Measurements from ENCODE around the gene ADAMTS2.

The ADAMTS2 gene

DNA sequence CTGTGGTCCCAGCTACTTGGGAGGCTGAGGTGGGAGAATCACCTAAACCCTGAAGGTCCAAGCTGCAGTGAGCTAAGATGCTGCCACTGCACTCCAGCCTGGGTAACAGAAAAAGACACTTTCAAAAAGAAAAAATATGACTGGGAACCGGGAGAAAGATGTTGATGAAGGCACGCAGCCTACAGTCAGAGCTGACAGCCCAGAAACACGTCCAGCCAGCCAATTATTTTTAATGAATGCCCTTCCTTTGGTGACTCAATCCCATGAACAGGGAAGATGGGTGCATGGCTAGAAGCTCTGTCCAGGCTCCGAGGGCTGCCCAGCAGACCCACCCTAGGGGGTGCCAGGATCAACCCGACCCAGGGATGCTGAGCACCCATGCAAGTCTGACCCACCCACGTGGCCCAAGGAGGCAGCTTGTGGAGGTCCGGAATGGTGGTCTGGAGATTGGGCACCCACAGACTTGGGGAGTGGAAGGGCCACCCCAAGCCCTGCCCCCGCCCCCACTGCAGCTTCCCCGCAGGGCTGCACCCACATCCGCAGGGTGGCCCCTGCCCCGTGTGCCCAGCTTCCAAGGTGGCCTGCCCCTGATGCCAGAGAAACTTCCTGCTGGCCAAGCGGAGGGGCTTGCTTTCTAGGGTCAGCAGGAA lies 51.0 kb downstream of the ADAMTS2 start:
- TF ChIP-seq ELF4 (IDR thresholded peaks at IDR 0.05) (no peak), FOXA1 (IDR thresholded peaks at IDR 0.05) (no peak), CTBP1 (IDR thresholded peaks at IDR 0.05; ENCODE audit: borderline replicate concordance) (no peak), TARDBP (IDR thresholded peaks at IDR 0.05) (no peak), SP1 (IDR thresholded peaks at IDR 0.05) (no peak)
- ChIA-PET CTCF (no interaction called here), POLR2A (no interaction called here)
- DNase-seq (ENCODE audit: extremely low spot score) = no peak

DNA sequence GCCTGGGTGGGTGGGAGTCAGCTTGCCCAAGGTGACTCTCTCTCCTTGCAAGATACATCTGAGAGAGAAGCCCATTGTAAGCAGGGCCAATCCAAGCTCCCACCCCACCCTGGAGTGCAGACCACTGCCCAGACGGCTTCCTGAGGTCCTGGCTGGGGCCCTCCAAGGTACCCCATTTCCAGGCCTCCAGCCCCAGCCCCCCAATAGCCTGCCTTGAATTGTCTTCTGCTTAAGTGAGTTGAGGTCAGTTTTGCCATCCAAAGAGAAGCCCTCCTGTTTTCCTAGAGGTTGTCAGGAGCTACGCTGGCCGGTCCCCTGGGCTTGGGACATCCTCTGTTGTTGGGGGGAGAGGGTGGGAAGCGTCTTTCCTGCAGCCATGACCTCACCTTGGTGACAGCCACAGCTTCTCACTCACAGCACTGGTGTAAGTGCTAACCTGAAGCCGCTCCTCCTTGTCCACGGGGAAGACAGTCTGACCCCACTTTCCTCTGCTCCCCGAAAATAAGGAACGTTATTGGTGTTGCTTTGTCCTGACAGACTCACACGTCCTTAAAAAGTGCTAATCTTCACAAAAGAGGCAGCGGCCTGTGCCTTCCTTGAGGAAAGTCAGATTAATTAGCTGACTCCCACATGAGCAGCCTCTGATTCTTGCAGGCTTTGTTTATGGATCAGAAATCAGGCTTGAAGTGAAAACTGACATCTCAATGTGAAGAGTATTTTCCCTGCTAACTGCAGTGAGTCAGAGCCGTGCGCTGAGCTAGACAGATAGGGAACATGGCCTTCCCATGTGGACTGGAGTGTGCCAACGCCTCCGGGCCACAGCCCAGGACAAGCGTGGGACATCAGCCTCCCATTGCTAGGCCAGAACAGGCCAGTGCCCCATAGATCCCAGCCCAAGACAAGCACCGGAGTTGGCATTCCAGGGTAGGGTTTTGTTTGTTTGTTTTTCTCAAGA lies 52.3 kb downstream of the ADAMTS2 start:
- DNase-seq (ENCODE audit: extremely low spot score) = no peak
- CTCF ChIA-PET = no interaction called here
- POLR2A ChIA-PET = no interaction called here
- no peak for TF ChIP-seq CTBP1 (IDR thresholded peaks at IDR 0.05; ENCODE audit: borderline replicate concordance)

GRCh38 chr5:179292202-179292601 lies 53.1 kb downstream of the ADAMTS2 start:
- ChIA-PET POLR2A (no interaction called here), CTCF (no interaction called here)
- DNase-seq (ENCODE audit: extremely low spot score) = no peak
- TF ChIP-seq FOXK2 (IDR thresholded peaks at IDR 0.05) (no peak), ELF4 (IDR thresholded peaks at IDR 0.05) (no peak), FOXA1 (IDR thresholded peaks at IDR 0.05) (no peak)

DNA sequence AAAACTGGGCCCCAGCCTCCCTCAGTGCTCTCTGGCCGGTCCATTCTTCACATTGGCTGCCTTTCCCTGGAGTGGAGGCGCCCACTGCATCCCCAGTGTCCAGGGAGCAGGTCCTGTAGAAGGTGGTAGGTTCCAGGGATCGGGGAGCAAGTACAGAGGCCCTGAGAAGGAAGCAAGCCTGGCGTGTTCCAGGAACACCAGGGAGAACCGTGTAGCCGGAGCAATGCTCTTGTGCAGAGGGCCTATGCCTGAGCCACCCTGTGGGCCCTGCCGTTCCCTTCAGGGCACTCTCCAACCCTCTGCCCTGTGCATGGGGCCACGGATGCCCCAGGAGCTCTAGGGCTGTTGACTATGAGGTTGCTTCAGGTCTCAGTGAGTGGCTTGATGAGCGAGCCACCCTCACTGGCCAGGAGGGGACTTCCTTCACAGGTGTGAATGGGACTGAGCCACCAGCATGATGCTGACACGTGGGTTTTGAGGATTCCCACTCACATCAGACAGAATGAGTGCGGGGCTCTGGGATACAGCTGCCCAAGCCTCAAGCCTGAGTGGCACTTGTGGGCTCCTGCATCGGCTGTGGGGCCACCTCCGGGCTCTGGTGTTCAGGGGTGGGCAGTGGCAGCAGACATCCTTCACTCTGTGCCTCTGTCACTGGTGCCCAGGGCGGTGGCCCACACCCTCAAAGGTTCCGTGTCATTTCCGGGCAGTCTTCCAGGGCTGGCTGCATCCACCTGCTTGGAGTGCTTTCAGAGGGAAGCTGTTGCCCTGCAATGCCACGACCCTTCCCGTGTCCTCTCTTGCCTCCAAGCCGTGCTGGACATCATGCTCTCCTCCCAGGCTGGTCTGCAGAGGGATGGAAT lies 54.4 kb downstream of the ADAMTS2 start:
- no peak for DNase-seq (ENCODE audit: extremely low spot score)
- POLR2A ChIA-PET = no interaction called here
- CTCF ChIA-PET = no interaction called here
- TF ChIP-seq HDGF (IDR thresholded peaks at IDR 0.05; ENCODE audit: borderline replicate concordance) (no peak), PKNOX1 (IDR thresholded peaks at IDR 0.05) (no peak), ZNF384 (IDR thresholded peaks at IDR 0.05) (no peak), L3MBTL2 (conservative IDR thresholded peaks at IDR 0.05) (no peak), TARDBP (IDR thresholded peaks at IDR 0.05) (no peak), LEF1 (IDR thresholded peaks at IDR 0.05; ENCODE audit: borderline replicate concordance) (no peak)

DNA sequence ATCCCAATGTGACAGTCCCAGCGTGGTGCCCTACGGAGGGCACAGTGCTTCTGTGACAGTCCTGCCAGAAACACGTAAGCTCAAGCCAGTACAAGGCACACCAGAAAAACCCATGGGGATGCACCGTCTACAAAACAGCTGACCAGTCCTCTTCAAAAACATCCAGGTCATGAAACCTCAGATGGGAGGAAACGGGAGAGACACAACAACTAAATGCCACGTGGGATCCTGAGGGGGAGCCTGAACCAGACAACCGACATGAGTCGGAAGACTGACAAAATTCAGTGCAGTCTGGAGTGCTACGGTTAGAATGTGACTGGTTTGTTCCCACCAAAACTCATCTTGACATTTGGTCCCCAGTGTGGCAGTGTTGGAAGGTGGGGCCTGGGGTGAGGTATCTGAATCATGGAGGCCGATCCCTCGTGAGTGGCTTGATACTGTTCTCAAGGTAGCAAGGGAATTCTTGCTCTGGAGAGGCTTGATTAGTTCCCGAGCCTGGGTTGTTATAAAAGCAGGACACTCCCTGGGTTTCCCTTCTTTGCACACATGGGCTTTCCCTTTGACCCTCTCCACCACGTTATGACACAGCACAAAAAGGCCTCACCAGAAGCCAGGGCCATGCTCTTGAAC lies 55.4 kb downstream of the ADAMTS2 start:
- ChIA-PET POLR2A (no interaction called here), CTCF (no interaction called here)
- no peak for TF ChIP-seq BHLHE40 (IDR thresholded peaks at IDR 0.05; ENCODE audit: borderline replicate concordance)
- TF ChIP-seq SP1 (IDR thresholded peaks at IDR 0.05) = no peak
- TF ChIP-seq PKNOX1 (IDR thresholded peaks at IDR 0.05) = no peak
- TF ChIP-seq HDGF (IDR thresholded peaks at IDR 0.05; ENCODE audit: borderline replicate concordance) = no peak
- no peak for TF ChIP-seq LEF1 (IDR thresholded peaks at IDR 0.05; ENCODE audit: borderline replicate concordance)
- TF ChIP-seq ELF4 (IDR thresholded peaks at IDR 0.05) = no peak
- TF ChIP-seq NFRKB (IDR thresholded peaks at IDR 0.05) = no peak
- TF ChIP-seq L3MBTL2 (conservative IDR thresholded peaks at IDR 0.05) = no peak
- TF ChIP-seq SUZ12 (IDR thresholded peaks at IDR 0.05) = no peak
- no peak for TF ChIP-seq FOXK2 (IDR thresholded peaks at IDR 0.05)
- TF ChIP-seq ZNF384 (IDR thresholded peaks at IDR 0.05) = no peak
- TF ChIP-seq FOXM1 (IDR thresholded peaks at IDR 0.05; ENCODE audit: borderline replicate concordance) = no peak
- DNase-seq (ENCODE audit: extremely low spot score) = no peak

DNA sequence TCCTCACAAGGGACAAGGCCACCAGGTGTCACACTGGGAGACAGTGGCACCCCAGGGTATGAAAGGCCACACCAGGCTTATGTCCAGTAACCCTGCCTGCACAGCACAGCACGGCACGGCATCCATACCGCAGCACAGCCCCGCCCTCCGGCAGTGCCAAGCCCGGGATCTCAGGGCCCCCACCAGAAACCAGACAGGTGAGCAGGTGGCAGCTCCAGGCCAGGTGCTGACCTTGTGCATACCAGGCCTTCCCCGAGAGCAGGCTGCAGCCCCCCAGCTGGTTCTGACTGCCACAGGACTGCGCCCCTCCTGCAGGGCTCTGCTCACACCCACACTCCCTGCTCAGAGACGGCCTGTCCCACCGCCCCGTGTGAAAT lies 56.5 kb downstream of the ADAMTS2 start:
- POLR2A ChIA-PET = no interaction called here
- CTCF ChIA-PET = no interaction called here
- no peak for DNase-seq (ENCODE audit: extremely low spot score)
- no peak for TF ChIP-seq L3MBTL2 (conservative IDR thresholded peaks at IDR 0.05)
- TF ChIP-seq FOXA1 (IDR thresholded peaks at IDR 0.05) = no peak
- TF ChIP-seq HDGF (IDR thresholded peaks at IDR 0.05; ENCODE audit: borderline replicate concordance) = no peak
- no peak for TF ChIP-seq ARNT (IDR thresholded peaks at IDR 0.05)
- no peak for TF ChIP-seq FOXM1 (IDR thresholded peaks at IDR 0.05; ENCODE audit: borderline replicate concordance)
- TF ChIP-seq BHLHE40 (IDR thresholded peaks at IDR 0.05; ENCODE audit: borderline replicate concordance) = no peak
- no peak for TF ChIP-seq SP1 (IDR thresholded peaks at IDR 0.05)
- TF ChIP-seq TARDBP (IDR thresholded peaks at IDR 0.05) = no peak
- TF ChIP-seq PKNOX1 (IDR thresholded peaks at IDR 0.05) = no peak
- TF ChIP-seq ZNF384 (IDR thresholded peaks at IDR 0.05) = no peak
- no peak for TF ChIP-seq LEF1 (IDR thresholded peaks at IDR 0.05; ENCODE audit: borderline replicate concordance)
- TF ChIP-seq FOXK2 (IDR thresholded peaks at IDR 0.05) = no peak
- TF ChIP-seq SUZ12 (IDR thresholded peaks at IDR 0.05) = no peak
- no peak for TF ChIP-seq ELF4 (IDR thresholded peaks at IDR 0.05)
